D341Med (cell line): ENCODE data around the gene CRIP2.
A peak's percentile ranks its signal among the peaks of the same experiment; 100 is the strongest.

Source experiments
- DNase-seq: peaks from one replicate; pipeline ENCODE4 v3.0.0; 2012; ENCODE audit warnings: low spot score

Gene CRIP2

DNA sequence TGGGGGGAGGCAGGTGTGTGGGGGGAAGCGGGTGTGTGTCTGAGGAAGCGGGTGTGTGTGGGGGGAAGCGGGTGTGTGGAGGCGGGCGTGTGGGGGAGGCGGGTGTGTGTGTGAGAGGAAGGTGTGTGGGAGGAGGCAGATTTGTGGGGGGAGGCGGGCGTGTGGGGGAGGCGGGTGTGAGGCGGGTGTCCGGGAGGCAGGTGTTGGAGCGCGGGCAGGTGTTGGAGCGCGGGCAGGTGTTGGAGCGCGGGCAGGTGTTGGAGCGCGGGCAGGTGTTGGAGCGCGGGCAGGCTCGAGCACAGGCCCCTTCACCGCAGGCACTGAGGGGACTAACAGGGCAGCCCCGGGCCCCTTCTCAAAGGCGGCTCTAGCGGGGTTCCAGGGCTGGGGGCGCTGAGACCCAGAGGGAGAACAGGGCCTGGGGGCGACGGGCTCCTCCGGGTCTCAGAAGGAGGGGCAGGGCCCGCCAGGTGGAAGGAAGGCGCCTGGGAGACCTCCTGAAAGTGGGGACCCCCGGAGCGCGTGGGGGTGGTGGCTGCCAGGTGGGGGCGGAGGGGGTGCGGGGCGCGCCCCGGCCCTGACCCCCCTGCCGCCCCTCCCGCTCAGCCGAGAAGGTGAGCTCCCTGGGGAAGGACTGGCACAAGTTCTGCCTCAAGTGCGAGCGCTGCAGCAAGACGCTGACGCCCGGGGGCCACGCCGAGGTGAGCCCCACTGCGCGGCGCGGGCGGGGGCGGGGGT, 3.2 kb downstream of the CRIP2 start:
- no peak for DNase-seq

DNA sequence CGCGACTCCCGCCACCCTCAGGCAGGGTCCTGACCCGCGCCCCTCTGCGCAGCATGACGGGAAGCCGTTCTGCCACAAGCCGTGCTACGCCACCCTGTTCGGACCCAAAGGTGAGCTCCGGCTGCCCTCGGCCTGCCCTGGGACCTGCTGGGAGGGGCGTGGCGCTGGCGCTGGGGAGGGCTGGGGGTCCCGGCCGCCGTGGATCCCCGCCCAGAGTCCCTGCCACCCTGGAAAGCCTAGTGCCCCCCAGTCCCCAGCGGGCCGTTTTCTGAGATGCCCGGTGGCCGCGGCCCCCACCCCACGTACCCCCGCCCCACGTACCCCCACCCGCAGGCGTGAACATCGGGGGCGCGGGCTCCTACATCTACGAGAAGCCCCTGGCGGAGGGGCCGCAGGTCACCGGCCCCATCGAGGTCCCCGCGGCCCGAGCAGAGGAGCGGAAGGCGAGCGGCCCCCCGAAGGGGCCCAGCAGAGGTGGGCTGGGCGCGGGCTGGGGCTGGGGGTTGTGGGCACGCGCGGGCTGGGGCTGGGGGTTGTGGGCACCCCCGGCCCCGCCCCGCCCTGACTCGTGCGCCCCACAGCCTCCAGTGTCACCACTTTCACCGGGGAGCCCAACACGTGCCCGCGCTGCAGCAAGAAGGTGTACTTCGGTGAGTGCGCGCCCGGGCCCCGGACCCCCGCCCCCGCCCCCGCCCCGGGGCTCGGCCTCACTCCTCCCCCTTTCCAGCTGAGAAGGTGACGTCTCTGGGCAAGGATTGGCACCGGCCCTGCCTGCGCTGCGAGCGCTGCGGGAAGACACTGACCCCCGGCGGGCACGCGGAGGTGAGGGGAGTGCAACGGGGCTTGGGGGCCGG, 4.0 kb downstream of the CRIP2 start:
- no peak for DNase-seq

DNA sequence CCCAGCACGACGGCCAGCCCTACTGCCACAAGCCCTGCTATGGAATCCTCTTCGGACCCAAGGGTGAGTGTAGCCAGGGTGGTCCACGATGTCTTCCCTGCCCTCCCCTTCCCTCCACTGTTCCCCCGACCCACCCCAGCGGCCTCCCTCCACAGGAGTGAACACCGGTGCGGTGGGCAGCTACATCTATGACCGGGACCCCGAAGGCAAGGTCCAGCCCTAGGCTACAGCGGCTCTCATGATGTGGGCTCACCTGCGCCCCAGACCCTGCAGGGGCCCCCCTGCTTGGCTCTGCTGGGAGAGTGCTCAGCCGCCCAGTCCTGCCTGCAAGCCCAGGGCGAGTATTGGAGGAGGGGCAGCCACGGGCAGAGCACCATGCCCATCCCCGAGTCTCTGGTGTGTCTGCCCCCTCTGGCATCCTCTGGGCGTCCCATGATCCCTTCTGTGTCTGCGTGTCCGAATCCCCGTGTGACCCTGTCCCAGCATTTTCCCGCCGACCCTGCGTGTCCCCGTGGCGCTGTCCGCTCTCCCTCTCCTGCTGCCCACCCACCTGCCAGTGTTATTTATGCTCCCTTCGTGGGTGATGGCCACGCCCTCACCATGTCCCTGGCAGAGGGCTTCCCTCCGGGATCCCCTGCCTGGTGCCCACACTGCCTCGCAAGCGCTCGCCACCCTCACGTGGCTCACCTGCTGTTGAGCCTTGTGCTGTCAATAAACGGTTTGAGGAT, 5.0 kb downstream of the CRIP2 start:
- DNase-seq: no peak

DNA sequence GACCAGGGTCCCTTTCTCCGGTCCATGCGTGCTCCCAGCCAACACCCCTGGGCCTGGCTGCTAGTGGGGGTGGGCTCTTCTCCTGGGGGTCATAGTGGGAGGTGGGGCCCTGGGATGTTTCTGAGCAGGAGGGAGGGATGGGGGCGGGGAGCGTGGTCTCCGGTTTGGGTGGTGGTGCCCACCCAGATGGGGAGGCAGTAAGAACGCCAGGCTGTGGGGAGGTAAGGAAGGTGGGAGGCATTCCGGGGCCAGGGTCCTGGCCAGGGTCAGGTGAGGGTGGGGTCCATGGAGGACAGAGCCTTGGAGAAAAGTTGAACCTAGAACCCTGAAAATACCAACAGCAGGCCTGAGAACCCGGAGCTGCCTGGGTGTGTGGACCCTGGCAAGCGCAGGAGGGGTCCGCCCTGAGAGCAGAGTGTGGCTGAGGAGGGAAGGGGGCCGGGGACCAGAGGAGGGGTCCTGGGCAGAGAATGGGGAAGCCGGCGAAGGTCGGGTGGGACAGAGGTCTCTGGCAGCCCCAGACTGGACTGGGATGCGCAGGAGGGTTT, 5.7 kb downstream of the CRIP2 start:
- DNase-seq: no peak

DNA sequence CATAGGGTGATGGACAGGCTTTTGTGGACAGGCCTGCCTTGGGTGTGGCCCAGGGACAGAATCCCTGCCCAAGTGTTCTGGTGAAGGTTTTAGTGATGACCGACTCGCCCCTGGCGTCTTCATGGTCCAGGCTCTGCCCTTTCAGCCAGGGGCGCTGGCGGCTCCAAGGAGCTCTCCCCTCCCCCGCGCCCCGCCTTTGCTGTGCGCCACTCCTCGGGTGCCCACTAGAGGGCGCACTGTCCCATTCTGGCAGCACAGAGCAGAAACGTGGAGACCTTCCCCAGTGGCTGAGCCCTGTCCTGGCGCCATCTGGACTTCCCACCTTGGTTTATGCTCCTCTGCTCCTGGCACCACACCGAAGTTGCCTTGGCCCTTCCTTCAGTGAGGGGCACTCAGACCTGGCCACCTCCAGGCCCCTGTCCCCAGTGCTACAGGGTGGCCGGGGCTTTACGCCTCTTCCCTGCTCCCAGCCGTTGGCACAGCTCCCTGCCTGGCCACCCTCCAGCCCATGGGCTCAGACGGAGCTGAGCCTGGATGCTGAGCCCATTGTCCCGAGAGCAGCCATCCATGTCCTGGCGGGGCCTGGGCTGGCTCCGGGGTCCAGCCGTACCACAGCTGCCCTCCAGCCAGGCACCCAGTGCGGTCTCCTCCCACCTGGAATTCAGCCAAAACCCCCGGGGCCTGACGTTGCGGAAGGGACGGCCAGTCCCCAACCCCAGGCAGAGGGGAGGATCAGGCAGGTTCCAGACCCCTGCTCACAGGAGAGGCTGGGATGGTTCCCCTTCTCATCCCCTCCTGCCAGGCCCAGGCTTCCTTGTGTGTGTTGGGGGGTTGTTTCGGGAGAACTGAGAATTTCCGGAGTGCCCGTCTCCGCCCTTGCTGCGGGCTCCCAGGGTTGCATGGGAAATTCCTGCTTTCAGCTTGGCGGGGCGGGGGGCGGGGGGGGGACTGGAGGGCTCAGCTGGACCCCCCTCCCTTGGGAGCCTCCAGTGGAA, 6.5 kb downstream of the CRIP2 start:
- peak; percentile 89 for DNase-seq

DNA sequence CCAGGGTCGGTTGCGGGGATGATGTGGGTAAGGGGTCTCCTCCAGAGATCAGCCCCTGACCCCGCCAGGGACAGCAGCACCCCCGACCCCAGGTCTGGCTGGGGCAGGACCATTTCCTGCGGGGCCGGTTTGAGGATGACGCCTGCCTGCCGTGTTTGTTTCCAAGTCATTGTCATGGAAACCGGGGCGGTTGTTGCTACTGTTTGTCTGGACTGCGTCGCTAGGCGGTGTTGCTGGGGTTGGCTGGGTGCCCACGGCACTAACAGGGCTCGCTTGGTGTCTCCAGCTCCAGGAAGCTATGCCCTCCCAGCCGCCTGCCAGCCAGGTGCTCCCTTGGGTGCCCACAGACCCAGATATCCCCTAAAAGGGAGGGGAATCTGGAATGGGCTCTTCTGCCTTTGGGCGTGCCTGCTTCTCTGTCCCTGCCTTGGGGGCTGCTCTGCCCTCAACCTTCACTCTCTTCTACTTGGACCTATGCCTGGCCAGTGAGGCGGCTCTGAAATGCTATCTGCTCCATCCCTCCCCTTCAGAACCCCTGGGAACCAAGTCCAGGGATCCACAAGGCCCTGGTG, 7.4 kb downstream of the CRIP2 start:
- DNase-seq: peak; percentile 90

DNA sequence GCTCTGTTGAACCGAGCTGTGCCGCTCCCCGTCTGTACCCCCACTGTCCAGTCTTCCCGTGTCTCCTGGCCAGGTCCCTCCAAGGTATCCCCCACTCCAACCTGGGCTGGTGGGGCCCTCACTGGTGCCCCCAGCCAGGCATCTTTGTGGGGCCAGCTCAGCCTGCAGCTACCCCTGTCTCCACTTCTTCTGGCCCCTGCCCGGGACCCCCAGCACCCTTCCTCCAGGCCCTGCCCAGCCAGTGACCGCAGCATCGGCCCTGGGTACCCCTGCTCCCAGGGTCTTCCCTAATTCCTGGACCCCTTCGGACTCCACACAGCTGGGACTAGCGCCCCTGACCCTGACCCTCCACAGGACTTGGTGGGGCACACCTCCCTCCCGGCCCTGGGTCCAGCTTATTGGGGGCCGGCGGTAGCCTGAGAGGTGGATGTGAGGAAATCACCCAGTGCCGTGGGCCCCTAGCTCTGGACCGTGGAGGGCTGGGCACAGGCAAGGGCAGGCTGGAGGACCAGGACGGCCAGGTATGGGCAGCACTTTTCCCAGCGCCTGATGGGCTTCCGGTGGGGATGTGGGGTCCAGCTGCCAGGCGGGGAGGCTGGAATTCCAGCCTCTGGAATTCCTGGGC, 8.0 kb downstream of the CRIP2 start:
- no peak for DNase-seq

DNA sequence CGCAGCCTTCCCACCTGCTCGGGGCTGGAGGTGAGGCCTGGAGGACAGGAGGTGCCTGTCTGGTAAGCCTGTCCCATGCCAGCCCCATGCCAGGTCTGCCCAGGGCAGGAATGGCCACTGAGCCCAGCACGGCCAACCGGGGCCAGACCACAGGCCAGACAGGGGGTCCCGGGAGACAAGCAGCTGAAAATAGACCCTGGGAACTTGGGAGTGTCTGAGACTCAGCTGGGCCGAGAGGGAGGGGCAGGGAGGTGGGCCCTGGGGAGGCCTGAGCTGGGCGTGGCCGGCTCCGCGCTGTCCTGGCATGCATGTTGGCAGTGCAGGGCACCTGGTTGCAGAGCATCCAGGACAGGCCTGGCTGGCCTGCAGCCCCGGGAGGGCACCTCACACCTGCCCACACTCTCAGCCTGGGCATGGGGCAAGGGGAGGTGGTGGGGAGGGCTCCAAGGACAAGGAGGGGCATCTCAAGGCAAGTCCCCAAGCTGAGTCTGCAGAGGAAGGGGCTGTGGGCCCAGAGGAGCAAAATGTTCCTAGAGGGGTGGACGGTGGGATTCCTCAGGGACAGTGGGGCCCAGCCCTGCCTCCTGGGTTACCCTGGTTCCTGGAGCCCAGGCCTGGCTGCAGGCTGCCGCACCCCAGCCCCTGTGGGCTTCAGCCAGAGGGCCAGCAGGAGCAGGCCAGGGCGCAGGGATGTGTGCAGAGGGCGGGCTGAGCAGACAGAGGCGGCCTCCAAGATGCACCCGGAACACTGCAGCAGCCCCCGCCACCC, 8.9 kb downstream of the CRIP2 start:
- DNase-seq: no peak

DNA sequence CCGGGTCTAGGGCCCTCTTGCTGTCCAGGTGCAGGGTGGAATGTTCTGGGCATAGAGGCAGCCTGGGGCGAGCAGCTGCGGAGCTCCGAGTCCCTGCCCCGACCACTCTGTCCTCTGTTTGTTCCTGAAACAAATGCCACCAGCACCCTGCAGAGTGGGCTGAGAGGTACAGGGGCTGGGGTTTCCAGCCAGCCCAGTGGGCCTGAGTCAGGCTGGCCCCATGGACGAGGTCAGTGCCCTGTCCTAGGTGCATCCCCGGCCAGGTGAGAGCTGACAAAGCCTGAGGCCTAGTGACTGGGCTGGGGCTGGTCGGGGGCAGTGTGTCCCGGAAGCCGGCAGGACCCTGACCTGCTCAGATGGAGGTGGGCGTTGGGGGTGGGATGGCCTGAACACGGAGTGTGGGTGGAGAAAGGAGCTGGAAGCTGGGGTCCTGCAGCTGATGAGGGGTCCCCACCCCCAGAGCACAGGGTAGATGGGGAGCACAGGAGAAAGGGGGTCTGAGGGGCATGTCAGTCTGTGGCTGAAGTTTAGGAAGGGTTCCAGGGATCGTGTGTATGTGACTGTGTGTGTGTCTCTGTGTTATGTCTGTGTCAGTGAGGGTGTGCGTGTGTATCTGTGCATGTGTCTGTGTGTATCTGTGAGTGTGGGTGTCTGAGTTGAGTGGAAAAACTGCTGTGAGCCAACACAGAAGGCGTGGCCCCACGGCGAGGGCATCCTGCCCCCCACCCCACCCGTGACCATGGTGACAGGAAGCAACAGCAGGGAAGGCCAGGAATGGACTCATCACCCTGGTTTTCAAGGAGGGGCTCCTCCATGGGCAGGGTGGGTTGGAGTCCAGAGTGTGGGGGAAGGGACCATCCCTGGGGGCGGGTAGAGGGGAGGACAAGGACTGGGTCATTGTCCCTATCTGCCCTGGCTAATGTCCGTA, 9.7 kb downstream of the CRIP2 start:
- DNase-seq: no peak

DNA sequence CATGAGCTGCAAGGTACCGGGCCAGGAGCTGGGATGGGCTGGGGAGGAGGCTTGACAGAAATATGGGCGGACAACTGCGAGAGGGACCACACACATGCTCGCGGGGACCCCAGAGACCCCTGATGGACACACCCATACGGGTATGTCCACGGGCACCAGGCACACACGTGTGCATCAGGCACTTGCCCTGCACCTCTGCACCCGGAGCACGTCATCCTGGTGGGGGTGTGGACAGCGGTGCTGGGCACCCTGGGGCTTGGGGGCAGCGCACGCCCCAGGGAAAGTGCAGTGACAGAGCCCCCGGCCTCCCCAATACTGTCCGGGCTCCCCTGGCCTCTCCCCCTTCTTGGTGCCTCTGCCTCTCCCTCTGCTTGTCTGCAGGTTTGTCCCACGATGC, 10.4 kb downstream of the CRIP2 start:
- DNase-seq: no peak

DNA sequence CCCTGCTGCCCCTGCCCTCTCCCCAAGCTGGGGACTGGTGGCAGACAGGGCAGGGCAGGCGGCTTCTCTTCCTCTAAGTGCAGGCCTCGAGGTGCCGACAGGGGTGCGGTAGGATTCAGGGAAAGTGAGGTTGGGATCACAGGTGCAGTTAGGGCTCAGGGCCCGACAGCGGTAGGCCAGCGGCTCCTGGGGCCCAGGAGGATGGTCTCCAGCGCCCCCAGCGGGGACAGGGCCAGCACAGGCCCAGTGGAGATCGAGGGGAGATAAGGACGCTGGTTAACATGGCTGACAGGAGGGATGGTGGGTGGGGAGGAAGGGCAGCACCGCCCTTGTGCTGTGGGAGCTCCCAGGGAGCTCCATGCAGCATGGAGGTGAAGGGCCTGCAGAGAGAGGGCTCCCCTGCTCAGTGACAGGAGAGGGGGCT, 11.1 kb downstream of the CRIP2 start:
- no peak for DNase-seq

DNA sequence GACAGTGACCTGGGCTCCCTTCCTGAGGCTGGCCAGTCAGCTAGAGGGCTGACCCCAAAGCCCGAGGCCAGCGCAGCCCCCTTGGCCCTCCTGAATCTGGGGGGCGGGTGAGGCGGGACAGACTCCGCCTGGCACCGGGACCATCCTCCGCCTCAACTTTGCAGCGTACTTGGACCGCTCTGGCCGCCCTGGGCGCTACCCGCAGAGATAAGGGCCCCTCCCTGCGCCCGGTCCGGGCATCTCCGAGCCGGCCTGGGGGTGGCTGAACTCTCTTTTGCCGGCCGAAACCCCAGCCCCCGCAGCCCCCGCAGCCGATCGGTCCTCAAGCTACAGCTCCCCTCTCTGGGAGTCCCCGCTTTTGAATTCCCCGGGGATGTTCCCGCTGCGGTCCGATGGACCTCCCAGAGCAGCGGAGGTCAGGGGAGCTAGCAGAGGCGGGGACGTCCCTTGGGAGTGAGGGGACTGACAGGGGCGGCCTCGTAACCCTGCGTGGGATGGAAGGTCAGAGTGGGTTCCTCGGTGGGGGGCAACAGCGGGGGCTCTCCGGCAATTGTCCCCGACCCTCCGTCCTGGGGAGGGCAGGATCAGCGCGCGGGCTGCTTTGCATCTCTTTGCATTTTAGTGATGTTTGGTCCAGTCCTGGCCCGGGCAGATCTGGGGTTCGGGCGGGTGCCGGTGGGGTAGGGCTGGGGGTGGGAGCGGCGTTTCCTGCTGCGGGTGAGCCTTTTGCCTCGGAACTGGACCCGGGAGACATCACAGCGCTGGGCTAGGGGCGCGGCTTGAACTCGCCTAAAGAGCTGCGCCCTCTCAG, 11.7 kb downstream of the CRIP2 start, which contains the start of gene CRIP1:
Gene CRIP1 (plus strand): TSS at position 724 of the 811 bp plus-strand sequence. CDS start 374 bp downstream, outside the sequence.
- DNase-seq: no peak

DNA sequence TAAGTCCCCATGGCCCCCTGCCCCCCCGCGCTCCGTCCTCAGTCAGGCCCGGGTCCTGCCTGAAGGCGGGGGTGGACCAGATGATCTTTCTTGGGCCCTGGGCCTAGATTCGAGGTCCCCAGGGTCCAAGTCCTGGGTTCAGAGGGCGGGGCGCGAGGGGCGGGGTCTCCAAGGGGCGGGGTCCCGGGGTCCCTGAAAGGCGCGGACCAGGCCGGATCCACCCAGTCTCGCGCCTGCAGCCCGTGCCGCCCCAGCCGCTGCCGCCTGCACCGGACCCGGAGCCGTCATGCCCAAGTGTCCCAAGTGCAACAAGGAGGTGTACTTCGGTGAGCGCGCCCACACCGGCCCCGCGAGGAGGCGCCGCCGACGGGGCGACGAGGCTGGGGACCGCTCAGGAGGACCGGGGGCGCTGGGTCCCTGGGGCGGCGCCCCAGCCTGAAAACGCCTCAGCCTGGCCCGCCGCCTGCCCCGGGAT, 12.4 kb downstream of the CRIP2 start:
- no peak for DNase-seq

DNA sequence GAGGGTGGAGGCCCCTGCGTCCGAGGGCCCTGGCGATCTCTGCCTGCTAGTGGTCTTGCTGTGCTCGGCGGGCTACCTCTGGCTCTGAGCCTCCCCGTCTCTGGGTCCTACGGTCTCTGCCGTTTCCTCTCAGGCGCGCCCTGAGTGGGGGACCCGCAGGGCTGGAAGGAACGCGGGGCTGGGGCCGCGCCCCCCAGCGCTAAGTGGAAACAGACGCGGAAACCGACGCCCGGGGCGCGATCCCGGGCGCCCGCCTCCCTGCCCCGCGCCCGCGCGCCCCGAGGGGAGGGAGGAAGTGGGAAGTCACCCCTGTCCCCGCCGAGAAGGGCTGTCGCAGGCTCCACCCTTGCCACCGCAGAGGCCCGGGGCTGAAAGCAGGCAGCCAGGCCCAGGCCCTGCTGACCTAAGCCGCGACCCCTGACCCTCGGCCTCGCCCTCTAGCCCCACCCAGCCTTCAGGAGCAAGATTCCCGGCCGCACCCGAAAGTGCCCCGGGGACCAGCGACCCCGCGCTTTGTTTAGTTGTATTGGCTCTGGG, 12.9 kb downstream of the CRIP2 start:
- no peak for DNase-seq

DNA sequence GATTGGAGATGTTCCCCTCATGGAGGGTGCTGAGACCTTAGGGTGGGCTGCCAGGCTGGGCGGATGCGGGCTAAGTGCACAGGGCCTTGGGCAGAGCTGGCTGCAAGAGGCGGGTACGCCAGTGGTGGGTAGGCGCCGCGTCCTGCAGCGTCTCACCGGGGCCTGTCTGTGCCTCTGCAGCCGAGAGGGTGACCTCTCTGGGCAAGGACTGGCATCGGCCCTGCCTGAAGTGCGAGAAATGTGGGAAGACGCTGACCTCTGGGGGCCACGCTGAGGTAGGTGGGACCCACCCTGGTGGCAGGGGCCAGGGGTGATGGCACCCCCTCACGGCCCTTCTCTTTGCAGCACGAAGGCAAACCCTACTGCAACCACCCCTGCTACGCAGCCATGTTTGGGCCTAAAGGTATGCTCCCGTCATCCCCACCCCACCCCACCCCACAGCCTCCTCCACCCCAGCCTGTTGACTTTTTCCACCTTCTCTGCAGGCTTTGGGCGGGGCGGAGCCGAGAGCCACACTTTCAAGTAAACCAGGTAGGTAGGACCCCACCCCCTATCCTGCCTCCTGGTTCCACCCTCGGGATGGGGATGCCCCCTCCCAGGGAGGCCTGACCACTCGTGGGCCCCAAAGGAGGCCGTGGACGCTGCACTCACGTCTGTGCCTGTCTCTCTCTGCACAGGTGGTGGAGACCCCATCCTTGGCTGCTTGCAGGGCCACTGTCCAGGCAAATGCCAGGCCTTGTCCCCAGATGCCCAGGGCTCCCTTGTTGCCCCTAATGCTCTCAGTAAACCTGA, 13.6 kb downstream of the CRIP2 start:
- no peak for DNase-seq
